HG03280 (cell line): ENCODE data around the gene LAMA3.
A peak's percentile ranks its signal among the peaks of the same experiment; 100 is the strongest.

Experiments used
- ATAC-seq: cut with Tn5 transposase; IDR thresholded peaks from one replicate; pipeline ENCODE4 v1.9.1; 2021; ENCODE audit warnings: mild to moderate bottlenecking, moderate library complexity; ENCODE audit not compliant: unreplicated experiment

The LAMA3 gene

GRCh38 chr18:23934252-23934651 is 245.0 kb downstream of the LAMA3 start:
- ATAC-seq = no peak

GRCh38 chr18:23934863-23935262 is 245.6 kb downstream of the LAMA3 start:
- ATAC-seq = no peak

GRCh38 chr18:23935804-23936203 is 246.6 kb downstream of the LAMA3 start:
- no peak for ATAC-seq

- no peak for ATAC-seq
Measured at GRCh38 chr18:23936381-23936958, 247.2 kb downstream of the LAMA3 start.

- no peak for ATAC-seq
Measured at GRCh38 chr18:23938043-23938756, 248.9 kb downstream of the LAMA3 start.

GRCh38 chr18:23938901-23939341 is 249.7 kb downstream of the LAMA3 start:
- no peak for ATAC-seq

GRCh38 chr18:23939366-23939765 is 250.1 kb downstream of the LAMA3 start:
- ATAC-seq = no peak

- no peak for ATAC-seq
Measured at GRCh38 chr18:23939896-23940295, 250.6 kb downstream of the LAMA3 start.

GRCh38 chr18:23941791-23942190 is 252.5 kb downstream of the LAMA3 start:
- no peak for ATAC-seq

- peak; percentile 54 for ATAC-seq
Measured at GRCh38 chr18:23943104-23943503, 253.9 kb downstream of the LAMA3 start.

- no peak for ATAC-seq
Measured at GRCh38 chr18:23943903-23944624, 254.8 kb downstream of the LAMA3 start.

- ATAC-seq = no peak
Measured at GRCh38 chr18:23945416-23946079, 256.3 kb downstream of the LAMA3 start.

GRCh38 chr18:23949863-23950262 is 260.6 kb downstream of the LAMA3 start:
- ATAC-seq = no peak

GRCh38 chr18:23950644-23951043 is 261.4 kb downstream of the LAMA3 start:
- ATAC-seq = no peak

GRCh38 chr18:23951206-23951605 is 262.0 kb downstream of the LAMA3 start:
- ATAC-seq = no peak

GRCh38 chr18:23953984-23954383 is 264.7 kb downstream of the LAMA3 start:
- no peak for ATAC-seq

GRCh38 chr18:23956483-23956882 is 267.2 kb downstream of the LAMA3 start:
- no peak for ATAC-seq

GRCh38 chr18:23958036-23958435 is 268.8 kb downstream of the LAMA3 start:
- no peak for ATAC-seq

GRCh38 chr18:23963443-23964165 is 274.4 kb downstream of the LAMA3 start:
- no peak for ATAC-seq

- no peak for ATAC-seq
Measured at GRCh38 chr18:23964282-23965238, 275.3 kb downstream of the LAMA3 start.
